Cardiac muscle cell (in vitro differentiated cells and primary cell): ENCODE measurements around the gene EFCAB6. TPM values are rescaled to one million over a fixed set of nuclear protein-coding genes. Genes with fewer than 3 reads are reported as not detected.

Experiments used
- DNase-seq, 2 donors: peaks; one replicate each; pipeline versions ENCODE4 v3.0.0 to v3.0.0-alpha.2; 2010 to 2017; ENCODE audit warnings: low read depth in 1 of 2, low spot score in 1 of 2
- H3K27ac ChIP-seq: fragments of 200-600 bp; sonication (generic); 2 replicates; pipeline ENCODE4 v1.5.1; 2016
- H3K27me3 ChIP-seq: fragments of 200-600 bp; sonication (generic); 2 replicates; pipeline ENCODE4 v1.6.0; 2016; ENCODE audit warnings: control low read depth
- H3K36me3 ChIP-seq: fragments of 200-600 bp; sonication (generic); 2 replicates; pipeline ENCODE4 v1.5.1; 2016; ENCODE audit warnings: control low read depth
- H3K4me1 ChIP-seq: fragments of 200-600 bp; sonication (generic); 2 replicates; pipeline ENCODE4 v1.8.1; 2017; ENCODE audit warnings: low read depth, mild to moderate bottlenecking, mixed run types
- H3K4me3 ChIP-seq: fragments of 200-600 bp; sonication (generic); 2 replicates; pipeline ENCODE4 v1.5.1; 2016; ENCODE audit warnings: mild to moderate bottlenecking
- H3K9me3 ChIP-seq: fragments of 200-600 bp; sonication (generic); 2 replicates; pipeline ENCODE4 v1.5.1; 2017; ENCODE audit warnings: low read depth, mild to moderate bottlenecking, control low read depth
- CTCF ChIP-seq: IDR thresholded peaks from 2 replicates; pipeline ENCODE4 v1.5.1; 2012; ENCODE audit warnings: low read depth, mild to moderate bottlenecking, low read length
- polyA plus RNA-seq: library from polyadenylated mRNA; unstranded; fragments of >200 nt; fragmentation: Nextera tagmentation; extraction: Ambion mirVana; gene quantifications from 2 replicates; pipeline ENCODE4 v1.2.1, GENCODE V29; 2016
- total RNA-seq: library from RNA; depleted of rRNA; stranded (reverse); fragments of >200 nt; gene quantifications from 2 replicates; pipeline ENCODE4 v1.2.3, GENCODE V29; 2016

The EFCAB6 gene
- total and polyA plus RNA-seq, 2 experiments from 2014 or later = 1.5 to 3.8 TPM

- Histone ChIP-seq H3K27ac (no peak overlapping the region), H3K36me3 (no peaks in the 10 kb centered on the region), H3K27me3 (no peaks in the 10 kb centered on the region), H3K4me3 (no peak overlapping the region), H3K9me3 (no peaks in the 10 kb centered on the region), H3K4me1 (no peaks in the 10 kb centered on the region)
- TF ChIP-seq CTCF = no peak
- no peak for DNase-seq
Observed at GRCh38 chr22:43541462-43542407, 270.4 kb downstream of the EFCAB6 start.

DNA sequence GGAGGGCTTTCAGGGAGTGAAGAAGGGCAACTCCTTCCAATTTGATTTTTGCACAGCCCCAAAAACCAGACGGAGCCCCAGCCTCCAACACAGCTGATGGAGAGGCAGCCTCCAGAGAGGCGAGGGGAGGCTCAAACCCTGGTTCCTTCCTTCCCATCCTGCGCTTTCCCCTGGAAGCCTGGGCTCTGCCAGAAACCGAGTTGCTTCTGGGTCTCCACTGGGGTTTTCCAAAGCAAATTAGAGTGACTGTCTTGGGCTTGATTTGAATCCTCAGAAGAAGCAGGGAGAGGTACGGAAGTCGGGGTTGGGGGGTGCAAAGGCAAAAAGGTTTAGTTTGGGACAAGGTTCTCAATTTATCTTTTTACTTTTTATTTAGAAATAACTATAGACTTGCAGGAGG lies 271.1 kb downstream of the EFCAB6 start:
- no peaks in the 10 kb centered on the region for H3K27me3 ChIP-seq
- H3K27ac ChIP-seq = no peak overlapping the region
- no peaks in the 10 kb centered on the region for H3K9me3 ChIP-seq
- DNase-seq = no peak
- H3K4me3 ChIP-seq = no peak overlapping the region
- no peak for TF ChIP-seq CTCF
- H3K4me1 ChIP-seq = no peaks in the 10 kb centered on the region
- H3K36me3 ChIP-seq = no peaks in the 10 kb centered on the region

GRCh38 chr22:43540529-43540923 lies 271.6 kb downstream of the EFCAB6 start:
- TF ChIP-seq CTCF = no peak
- Histone ChIP-seq H3K4me1 (no peaks in the 10 kb centered on the region), H3K27ac (no peak overlapping the region), H3K9me3 (no peaks in the 10 kb centered on the region), H3K36me3 (no peaks in the 10 kb centered on the region), H3K27me3 (no peaks in the 10 kb centered on the region), H3K4me3 (no peak overlapping the region)
- no peak for DNase-seq

- Histone ChIP-seq H3K4me3 (no peak overlapping the region), H3K36me3 (no peaks in the 10 kb centered on the region), H3K27ac (no peak overlapping the region), H3K9me3 (no peaks in the 10 kb centered on the region), H3K4me1 (no peaks in the 10 kb centered on the region), H3K27me3 (no peaks in the 10 kb centered on the region)
- DNase-seq = no peak
- TF ChIP-seq CTCF = no peak
Observed at GRCh38 chr22:43539572-43540528, 272.3 kb downstream of the EFCAB6 start.

- DNase-seq = no peak
- H3K27me3 ChIP-seq = no peaks in the 10 kb centered on the region
- H3K36me3 ChIP-seq = no peaks in the 10 kb centered on the region
- no peak overlapping the region for H3K4me3 ChIP-seq
- no peak overlapping the region for H3K27ac ChIP-seq
- no peak for TF ChIP-seq CTCF
- H3K4me1 ChIP-seq = no peaks in the 10 kb centered on the region
- no peaks in the 10 kb centered on the region for H3K9me3 ChIP-seq
Observed at GRCh38 chr22:43537019-43537585, 275.0 kb downstream of the EFCAB6 start.
